Uterus (tissue), 4 donors: ENCODE data around the gene PDS5B. TPM values are rescaled to one million over a fixed set of nuclear protein-coding genes. Genes with fewer than 3 reads are reported as not detected.

Source experiments
- DNase-seq, 2 donors: peaks; one replicate each; pipeline ENCODE4 v3.0.0-alpha.2; 2019 to 2020
- H3K27ac ChIP-seq, 2 donors: fragments of 200-600 bp; sonication (generic); 1 replicate in 1 of 2; 2 replicates in 1 of 2; pipeline ENCODE4 v1.5.1; 2016 to 2018
- H3K27me3 ChIP-seq, 2 donors: fragments of 200-600 bp; sonication (generic); one replicate each; pipeline ENCODE4 v1.5.1; 2018 to 2019; ENCODE audit warnings: control low read depth in 1 of 2
- H3K36me3 ChIP-seq, 2 donors: fragments of 200-600 bp; sonication (generic); one replicate each; pipeline ENCODE4 v1.5.1; 2019; ENCODE audit warnings: control low read depth in 1 of 2
- H3K4me1 ChIP-seq, 2 donors: fragments of 200-600 bp; sonication (generic); one replicate each; pipeline ENCODE4 v1.5.1; 2018 to 2019; ENCODE audit warnings: control low read depth in 1 of 2
- H3K4me3 ChIP-seq, 2 donors: fragments of 200-600 bp; sonication (generic); 1 replicate in 1 of 2; 2 replicates in 1 of 2; pipeline ENCODE4 v1.5.1; 2018 to 2019; ENCODE audit warnings: mild to moderate bottlenecking in 1 of 2
- H3K9me3 ChIP-seq, 2 donors: fragments of 200-600 bp; sonication (generic); one replicate each; pipeline ENCODE4 v1.5.1; 2019; ENCODE audit warnings: control low read depth in 1 of 2
- POLR2A ChIP-seq, 2 donors: fragments of 450-650 bp; IDR thresholded peaks; one replicate each; pipeline ENCODE4 v1.6.1; 2016; ENCODE audit warnings: antibody characterized with exemption in 2 of 2, mild to moderate bottlenecking in 1 of 2, moderate library complexity in 1 of 2
- intact Hi-C: fragments of 100-400 bp; cut with DNase I; formaldehyde crosslinking; loops from one replicate; pipeline ENCODE4 v1.15.1; 2023; ENCODE audit warnings: low total_unique reads
- total RNA-seq, 4 donors: library from RNA; depleted of rRNA in 3 of 4; stranded (reverse); fragments of >200 nt in 3 of 4; gene quantifications; one replicate each; pipeline versions ENCODE4 v1.1.0 to v1.2.4, GENCODE V29; 2014 to 2023
- TF ChIP-seq, protein P1 (sequence below), 4 experiments: fragments of 200-600 bp in 2 of 4; fragments of 450-650 bp in 2 of 4; sonication (generic) in 2 of 4; IDR thresholded peaks; one replicate each; pipeline ENCODE4 v1.5.1; 2016 to 2019; ENCODE audit warnings: antibody characterized with exemption in 4 of 4, mild to moderate bottlenecking in 2 of 4, moderate library complexity in 1 of 4
- donor health status: DM: yes; HTN: yes; CAD: no.

PDS5B gene
- total RNA-seq, 4 donors from 2014 or later = 36.6 to 192 (median 91.0) TPM

DNA sequence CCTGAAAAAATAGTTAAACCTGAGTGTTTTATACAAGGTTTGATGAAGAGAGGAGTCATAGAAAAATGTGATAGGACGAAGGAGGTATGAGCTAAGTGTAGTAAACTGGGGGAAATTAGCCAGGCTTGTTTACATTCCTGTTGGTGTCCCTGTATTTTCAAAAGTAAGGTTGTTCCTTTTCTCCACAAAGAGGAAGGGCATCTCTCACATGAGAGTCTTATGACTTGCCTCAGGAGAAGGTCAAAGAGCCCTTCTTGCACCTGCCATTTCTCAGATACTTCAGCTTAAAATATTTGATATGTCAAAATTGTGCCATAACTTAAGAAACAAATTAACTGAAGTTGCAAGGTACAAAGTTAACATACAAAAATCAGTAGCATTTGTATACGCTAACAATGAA, 44.0 kb upstream of the PDS5B start:
- TF ChIP-seq, protein P1, sequence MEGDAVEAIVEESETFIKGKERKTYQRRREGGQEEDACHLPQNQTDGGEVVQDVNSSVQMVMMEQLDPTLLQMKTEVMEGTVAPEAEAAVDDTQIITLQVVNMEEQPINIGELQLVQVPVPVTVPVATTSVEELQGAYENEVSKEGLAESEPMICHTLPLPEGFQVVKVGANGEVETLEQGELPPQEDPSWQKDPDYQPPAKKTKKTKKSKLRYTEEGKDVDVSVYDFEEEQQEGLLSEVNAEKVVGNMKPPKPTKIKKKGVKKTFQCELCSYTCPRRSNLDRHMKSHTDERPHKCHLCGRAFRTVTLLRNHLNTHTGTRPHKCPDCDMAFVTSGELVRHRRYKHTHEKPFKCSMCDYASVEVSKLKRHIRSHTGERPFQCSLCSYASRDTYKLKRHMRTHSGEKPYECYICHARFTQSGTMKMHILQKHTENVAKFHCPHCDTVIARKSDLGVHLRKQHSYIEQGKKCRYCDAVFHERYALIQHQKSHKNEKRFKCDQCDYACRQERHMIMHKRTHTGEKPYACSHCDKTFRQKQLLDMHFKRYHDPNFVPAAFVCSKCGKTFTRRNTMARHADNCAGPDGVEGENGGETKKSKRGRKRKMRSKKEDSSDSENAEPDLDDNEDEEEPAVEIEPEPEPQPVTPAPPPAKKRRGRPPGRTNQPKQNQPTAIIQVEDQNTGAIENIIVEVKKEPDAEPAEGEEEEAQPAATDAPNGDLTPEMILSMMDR (IDR thresholded peaks at IDR 0.05) = no peak
- Histone ChIP-seq H3K27ac (no peak overlapping the region), H3K9me3 (no peaks in the 10 kb centered on the region), H3K27me3 (no peaks in the 10 kb centered on the region), H3K36me3 (no peaks in the 10 kb centered on the region), H3K4me3 (no peak overlapping the region), H3K4me1 (peaks cover 0 to 2% of the 10 kb centered on the region in 2 donors)
- no peak for DNase-seq
- intact Hi-C loops = no loop called here

DNA sequence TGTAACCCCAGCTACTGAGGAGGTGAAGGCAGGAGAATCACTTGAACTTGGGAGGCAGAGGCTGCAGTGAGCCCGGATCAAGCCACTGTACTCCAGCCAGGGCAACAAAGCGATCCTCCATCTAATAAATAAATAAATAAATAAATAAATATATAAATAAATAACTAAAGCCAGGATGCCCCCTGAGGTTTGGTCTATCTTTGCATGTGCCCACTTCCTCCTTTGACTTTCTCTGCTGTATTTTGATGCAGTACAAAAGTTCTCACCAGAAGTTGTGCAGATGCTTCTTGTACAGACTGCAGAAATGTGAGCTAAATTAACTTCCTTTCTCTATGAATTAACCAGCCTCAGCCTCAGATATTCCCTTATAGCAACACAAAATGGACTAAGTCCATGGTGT, 41.2 kb upstream of the PDS5B start:
- Histone ChIP-seq H3K27me3 (no peaks in the 10 kb centered on the region), H3K36me3 (no peaks in the 10 kb centered on the region), H3K9me3 (no peaks in the 10 kb centered on the region), H3K4me1 (no peaks in the 10 kb centered on the region), H3K27ac (no peak overlapping the region), H3K4me3 (no peak overlapping the region)
- no peak for DNase-seq
- TF ChIP-seq, protein P1 (IDR thresholded peaks at IDR 0.05) = no peak
- no peak for TF ChIP-seq POLR2A (IDR thresholded peaks at IDR 0.05)
- intact Hi-C loops = no loop called here

DNA sequence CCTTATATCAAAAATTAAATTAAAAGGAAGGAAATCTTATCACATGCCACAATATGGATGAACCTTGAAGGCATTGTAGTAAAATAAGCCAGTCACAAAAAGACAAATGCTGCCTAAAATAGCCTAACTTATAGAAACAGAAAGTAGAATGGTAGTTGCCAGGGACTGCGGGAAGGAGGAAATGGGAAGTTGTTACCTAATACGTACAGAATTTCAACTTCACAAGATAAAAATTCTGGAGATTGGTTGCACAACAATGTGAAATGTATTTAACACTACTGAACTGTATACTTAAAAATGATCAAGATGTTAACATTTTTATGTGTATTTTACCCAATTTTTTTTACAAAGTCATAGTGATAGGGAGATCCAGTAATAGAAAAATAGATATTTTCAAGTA, 37.4 kb upstream of the PDS5B start:
- Histone ChIP-seq H3K27ac (no peak overlapping the region), H3K4me3 (no peak overlapping the region), H3K36me3 (no peaks in the 10 kb centered on the region), H3K4me1 (no peaks in the 10 kb centered on the region), H3K27me3 (no peaks in the 10 kb centered on the region), H3K9me3 (no peaks in the 10 kb centered on the region)
- intact Hi-C loops = no loop called here
- DNase-seq = no peak
- TF ChIP-seq POLR2A (IDR thresholded peaks at IDR 0.05) = no peak
- TF ChIP-seq, protein P1 (IDR thresholded peaks at IDR 0.05) = no peak

DNA sequence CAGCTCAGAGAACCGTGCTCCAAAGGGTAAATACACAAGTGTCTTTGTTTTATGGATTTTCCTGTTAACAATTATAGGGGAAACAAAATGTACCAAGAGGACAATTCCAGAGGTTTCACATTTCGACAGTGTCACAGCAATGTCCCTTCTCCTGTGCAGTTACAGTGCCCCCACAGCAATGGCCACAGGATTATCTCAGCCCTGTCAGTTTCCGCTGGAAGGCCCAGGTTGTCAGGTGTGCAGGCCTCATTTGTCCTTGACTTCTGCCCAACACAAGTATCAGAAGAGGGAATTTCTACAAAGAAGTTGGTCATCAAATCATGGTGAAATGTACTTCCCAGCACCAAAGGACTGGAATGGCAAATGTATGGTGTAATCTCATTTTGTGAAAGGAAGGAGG, 36.5 kb upstream of the PDS5B start:
- Histone ChIP-seq H3K27me3 (no peaks in the 10 kb centered on the region), H3K27ac (no peak overlapping the region), H3K4me1 (no peaks in the 10 kb centered on the region), H3K9me3 (no peaks in the 10 kb centered on the region), H3K4me3 (no peak overlapping the region), H3K36me3 (no peaks in the 10 kb centered on the region)
- no peak for DNase-seq
- TF ChIP-seq, protein P1 (IDR thresholded peaks at IDR 0.05) = no peak
- intact Hi-C loops = no loop called here

DNA sequence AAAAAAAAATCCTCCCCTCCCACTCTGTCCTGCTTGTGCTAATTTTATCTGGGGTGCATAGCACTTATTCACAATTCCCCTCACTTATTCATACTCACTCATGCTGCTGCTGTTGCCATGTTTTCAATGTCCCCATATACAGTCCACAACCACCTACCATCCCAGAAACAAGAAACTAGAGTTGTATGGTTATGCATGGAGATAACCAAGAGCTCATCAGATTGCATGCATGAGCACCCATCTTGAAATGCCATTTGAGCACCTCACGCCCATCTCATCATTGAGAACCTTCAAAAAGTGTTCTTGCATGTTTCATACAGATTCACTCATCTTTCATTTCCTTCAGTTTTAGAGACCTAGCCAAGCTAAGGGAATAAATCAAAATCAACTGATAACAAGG, 32.5 kb upstream of the PDS5B start:
- Histone ChIP-seq H3K27me3 (no peaks in the 10 kb centered on the region), H3K27ac (no peak overlapping the region), H3K4me1 (no peaks in the 10 kb centered on the region), H3K36me3 (no peaks in the 10 kb centered on the region), H3K4me3 (no peak overlapping the region), H3K9me3 (no peaks in the 10 kb centered on the region)
- intact Hi-C loops = no loop called here
- TF ChIP-seq POLR2A (IDR thresholded peaks at IDR 0.05) = no peak
- TF ChIP-seq, protein P1 (IDR thresholded peaks at IDR 0.05) = no peak
- DNase-seq = no peak
